Measurements from ENCODE around the gene LGALS3BP.
A peak's percentile ranks its signal among the peaks of the same experiment; 100 is the strongest.

Gene LGALS3BP

GRCh38 chr17:78990349-78991016, 10.8 kb upstream of the LGALS3BP start:
- no peaks in the 10 kb centered on the region for H3K9me3 ChIP-seq (ENCODE audit: control insufficient read depth in 2 of 2, low read length in 2 of 2)
- peaks cover 7 to 18% of the 10 kb centered on the region in 2 donors for H3K36me3 ChIP-seq (ENCODE audit: control insufficient read depth in 2 of 2, insufficient read depth in 2 of 2, low read length in 2 of 2)
- H3K4me3 ChIP-seq (ENCODE audit: low read length in 2 of 2): no peak overlapping the region
- H3K27ac ChIP-seq (ENCODE audit: low read length): no peak overlapping the region
- no peaks in the 10 kb centered on the region for H3K4me1 ChIP-seq (ENCODE audit: control insufficient read depth, insufficient read depth, low read length)
- H3K27me3 ChIP-seq (ENCODE audit: control insufficient read depth in 1 of 2, insufficient read depth in 2 of 2, low read length in 2 of 2): no peaks in the 10 kb centered on the region
- H3K9ac ChIP-seq (ENCODE audit: low read length in 2 of 2): no peak overlapping the region

GRCh38 chr17:78988152-78988551, 8.4 kb upstream of the LGALS3BP start:
- Histone ChIP-seq H3K9me3 (ENCODE audit: control insufficient read depth in 2 of 2, low read length in 2 of 2) (no peaks in the 10 kb centered on the region), H3K36me3 (ENCODE audit: control insufficient read depth in 2 of 2, insufficient read depth in 2 of 2, low read length in 2 of 2) (peaks cover 7 to 16% of the 10 kb centered on the region in 2 donors), H3K4me1 (ENCODE audit: control insufficient read depth, insufficient read depth, low read length) (no peaks in the 10 kb centered on the region), H3K9ac (ENCODE audit: low read length in 2 of 2) (no peak overlapping the region), H3K4me3 (ENCODE audit: low read length in 2 of 2) (no peak overlapping the region), H3K27ac (ENCODE audit: low read length) (no peak overlapping the region), H3K27me3 (ENCODE audit: control insufficient read depth in 1 of 2, insufficient read depth in 2 of 2, low read length in 2 of 2) (no peaks in the 10 kb centered on the region)

- Histone ChIP-seq H3K9me3 (ENCODE audit: control insufficient read depth in 2 of 2, low read length in 2 of 2) (no peaks in the 10 kb centered on the region), H3K27me3 (ENCODE audit: control insufficient read depth in 1 of 2, insufficient read depth in 2 of 2, low read length in 2 of 2) (no peaks in the 10 kb centered on the region), H3K4me1 (ENCODE audit: control insufficient read depth, insufficient read depth, low read length) (no peaks in the 10 kb centered on the region), H3K9ac (ENCODE audit: low read length in 2 of 2) (no peak overlapping the region), H3K4me3 (ENCODE audit: low read length in 2 of 2) (peak overlapping the region; percentile 15 to 63), H3K27ac (ENCODE audit: low read length) (no peak overlapping the region), H3K36me3 (ENCODE audit: control insufficient read depth in 2 of 2, insufficient read depth in 2 of 2, low read length in 2 of 2) (peaks cover 7 to 12% of the 10 kb centered on the region in 2 donors)
These were observed 7.1 kb upstream of the LGALS3BP start for GRCh38 chr17:78986649-78987328.

GRCh38 chr17:78986048-78986648, 6.4 kb upstream of the LGALS3BP start:
- Histone ChIP-seq H3K36me3 (ENCODE audit: control insufficient read depth in 2 of 2, insufficient read depth in 2 of 2, low read length in 2 of 2) (peaks cover 2 to 7% of the 10 kb centered on the region in 2 donors), H3K27me3 (ENCODE audit: control insufficient read depth in 1 of 2, insufficient read depth in 2 of 2, low read length in 2 of 2) (no peaks in the 10 kb centered on the region), H3K4me1 (ENCODE audit: control insufficient read depth, insufficient read depth, low read length) (no peaks in the 10 kb centered on the region), H3K27ac (ENCODE audit: low read length) (no peak overlapping the region), H3K9ac (ENCODE audit: low read length in 2 of 2) (no peak overlapping the region), H3K9me3 (ENCODE audit: control insufficient read depth in 2 of 2, low read length in 2 of 2) (no peaks in the 10 kb centered on the region), H3K4me3 (ENCODE audit: low read length in 2 of 2) (peak overlapping the region; percentile 15 to 63)

- Histone ChIP-seq H3K4me3 (ENCODE audit: low read length in 2 of 2) (no peak overlapping the region), H3K4me1 (ENCODE audit: control insufficient read depth, insufficient read depth, low read length) (peaks cover under 1% of the 10 kb centered on the region), H3K27ac (ENCODE audit: low read length) (no peak overlapping the region), H3K9me3 (ENCODE audit: control insufficient read depth in 2 of 2, low read length in 2 of 2) (no peaks in the 10 kb centered on the region), H3K36me3 (ENCODE audit: control insufficient read depth in 2 of 2, insufficient read depth in 2 of 2, low read length in 2 of 2) (no peaks in the 10 kb centered on the region), H3K9ac (ENCODE audit: low read length in 2 of 2) (no peak overlapping the region), H3K27me3 (ENCODE audit: control insufficient read depth in 1 of 2, insufficient read depth in 2 of 2, low read length in 2 of 2) (no peaks in the 10 kb centered on the region)
These were observed 5.7 kb upstream of the LGALS3BP start for GRCh38 chr17:78985395-78985794.

GRCh38 chr17:78981010-78981888, 1.5 kb upstream of the LGALS3BP start:
- Histone ChIP-seq H3K27me3 (ENCODE audit: control insufficient read depth in 1 of 2, insufficient read depth in 2 of 2, low read length in 2 of 2) (no peaks in the 10 kb centered on the region), H3K4me3 (ENCODE audit: low read length in 2 of 2) (no peak overlapping the region), H3K9ac (ENCODE audit: low read length in 2 of 2) (no peak overlapping the region), H3K4me1 (ENCODE audit: control insufficient read depth, insufficient read depth, low read length) (peaks cover 40% of the 10 kb centered on the region), H3K9me3 (ENCODE audit: control insufficient read depth in 2 of 2, low read length in 2 of 2) (no peaks in the 10 kb centered on the region), H3K36me3 (ENCODE audit: control insufficient read depth in 2 of 2, insufficient read depth in 2 of 2, low read length in 2 of 2) (no peaks in the 10 kb centered on the region), H3K27ac (ENCODE audit: low read length) (no peak overlapping the region)

- H3K36me3 ChIP-seq (ENCODE audit: control insufficient read depth in 2 of 2, insufficient read depth in 2 of 2, low read length in 2 of 2): no peaks in the 10 kb centered on the region
- no peak overlapping the region for H3K9ac ChIP-seq (ENCODE audit: low read length in 2 of 2)
- no peaks in the 10 kb centered on the region for H3K9me3 ChIP-seq (ENCODE audit: control insufficient read depth in 2 of 2, low read length in 2 of 2)
- no peak overlapping the region for H3K4me3 ChIP-seq (ENCODE audit: low read length in 2 of 2)
- peak overlapping the region; percentile 60 for H3K27ac ChIP-seq (ENCODE audit: low read length)
- no peaks in the 10 kb centered on the region for H3K27me3 ChIP-seq (ENCODE audit: control insufficient read depth in 1 of 2, insufficient read depth in 2 of 2, low read length in 2 of 2)
- peaks cover 46% of the 10 kb centered on the region for H3K4me1 ChIP-seq (ENCODE audit: control insufficient read depth, insufficient read depth, low read length)
These were observed 875 bp upstream of the LGALS3BP start for GRCh38 chr17:78980624-78980972.

- H3K4me1 ChIP-seq (ENCODE audit: control insufficient read depth, insufficient read depth, low read length): peaks cover 60% of the 10 kb centered on the region
- no peaks in the 10 kb centered on the region for H3K36me3 ChIP-seq (ENCODE audit: control insufficient read depth in 2 of 2, insufficient read depth in 2 of 2, low read length in 2 of 2)
- peak overlapping the region; percentile 4 to 52 for H3K4me3 ChIP-seq (ENCODE audit: low read length in 2 of 2)
- no peak overlapping the region for H3K27ac ChIP-seq (ENCODE audit: low read length)
- H3K27me3 ChIP-seq (ENCODE audit: control insufficient read depth in 1 of 2, insufficient read depth in 2 of 2, low read length in 2 of 2): no peaks in the 10 kb centered on the region
- peak overlapping the region in 1 of 2 donors; percentile 4 for H3K9ac ChIP-seq (ENCODE audit: low read length in 2 of 2)
- no peaks in the 10 kb centered on the region for H3K9me3 ChIP-seq (ENCODE audit: control insufficient read depth in 2 of 2, low read length in 2 of 2)
These were observed 1.4 kb downstream of the LGALS3BP start for GRCh38 chr17:78977997-78978973.

- Histone ChIP-seq H3K9me3 (ENCODE audit: control insufficient read depth in 2 of 2, low read length in 2 of 2) (no peaks in the 10 kb centered on the region), H3K27me3 (ENCODE audit: control insufficient read depth in 1 of 2, insufficient read depth in 2 of 2, low read length in 2 of 2) (no peaks in the 10 kb centered on the region), H3K36me3 (ENCODE audit: control insufficient read depth in 2 of 2, insufficient read depth in 2 of 2, low read length in 2 of 2) (no peaks in the 10 kb centered on the region), H3K4me3 (ENCODE audit: low read length in 2 of 2) (peak overlapping the region in 1 of 2 donors; percentile 52), H3K9ac (ENCODE audit: low read length in 2 of 2) (peak overlapping the region in 1 of 2 donors; percentile 4), H3K4me1 (ENCODE audit: control insufficient read depth, insufficient read depth, low read length) (peaks cover 63% of the 10 kb centered on the region), H3K27ac (ENCODE audit: low read length) (no peak overlapping the region)
These were observed 2.1 kb downstream of the LGALS3BP start for GRCh38 chr17:78977681-78977943.

Measured in stomach smooth muscle (tissue), 2 donors.